HepG2 (cell line): Measurements from ENCODE around the gene NOSIP. TPM values are rescaled to one million over a fixed set of nuclear protein-coding genes. Genes with fewer than 3 reads are reported as not detected.
A peak's percentile ranks its signal among the peaks of the same experiment; 100 is the strongest.

Experiments
- AFF4 ChIP-seq: sonication (generic); formaldehyde crosslinking; IDR thresholded peaks from 2 replicates; pipeline ENCODE4 v1.4.0; 2020; ENCODE audit warnings: missing genetic modification reagents
- CEBPG ChIP-seq: IDR thresholded peaks from 2 replicates; pipeline ENCODE4 v1.6.1; 2016
- CENPT ChIP-seq: sonication (generic); formaldehyde crosslinking; IDR thresholded peaks from 2 replicates; pipeline ENCODE4 v1.8.0; 2022; ENCODE audit warnings: low read depth, mild to moderate bottlenecking, moderate library complexity, missing genetic modification reagents
- DNMT1 ChIP-seq: sonication (generic); formaldehyde crosslinking; IDR thresholded peaks from 2 replicates; pipeline ENCODE4 v1.5.1; 2020; ENCODE audit warnings: mild to moderate bottlenecking, missing genetic modification reagents
- GMEB1 ChIP-seq: sonication (generic); formaldehyde crosslinking; IDR thresholded peaks from 2 replicates; pipeline ENCODE4 v1.5.1; 2020; ENCODE audit warnings: missing genetic modification reagents, mild to moderate bottlenecking, borderline replicate concordance
- GPBP1L1 ChIP-seq: sonication (generic); formaldehyde crosslinking; IDR thresholded peaks from 2 replicates; pipeline ENCODE4 v1.5.0; 2020; ENCODE audit warnings: mild to moderate bottlenecking, missing genetic modification reagents
- HIVEP1 ChIP-seq: sonication (generic); formaldehyde crosslinking; IDR thresholded peaks from 2 replicates; pipeline ENCODE4 v1.4.0; 2020; ENCODE audit warnings: mild to moderate bottlenecking, missing genetic modification reagents
- MYNN ChIP-seq: sonication (generic); formaldehyde crosslinking; IDR thresholded peaks from 2 replicates; pipeline ENCODE4 v1.4.0; 2020; ENCODE audit warnings: mild to moderate bottlenecking, low read depth, missing genetic modification reagents
- NFIC ChIP-seq: IDR thresholded peaks from 2 replicates; pipeline ENCODE4 v1.6.1; 2012; ENCODE audit warnings: mild to moderate bottlenecking, low read length, inconsistent platforms
- PBX2 ChIP-seq: IDR thresholded peaks from 2 replicates; pipeline ENCODE4 v1.6.1; 2016; ENCODE audit warnings: control low read depth
- RFX3 ChIP-seq: IDR thresholded peaks from 2 replicates; pipeline ENCODE4 v1.6.1; 2016; ENCODE audit warnings: missing biosample characterization, missing genetic modification reagents
- SOX13 ChIP-seq, 3 experiments: fragments of 450-650 bp in 1 of 3; sonication (generic) in 1 of 3; formaldehyde crosslinking in 1 of 3; IDR thresholded peaks in 2 of 3; conservative IDR thresholded peaks in 1 of 3; 2 replicates each; pipeline versions ENCODE4 v1.5.0 to v1.6.1; 2016 to 2020; ENCODE audit warnings: antibody characterized with exemption in 1 of 3, mild to moderate bottlenecking in 1 of 3, missing compliant biosample characterization in 1 of 3, missing genetic modification reagents in 1 of 3, moderate library complexity in 1 of 3
- U2AF1 ChIP-seq: fragments of 200-400 bp; formaldehyde crosslinking; optimal IDR thresholded peaks from 2 replicates; pipeline ENCODE3; 2017; ENCODE audit warnings: mild to moderate bottlenecking, low read depth, low read length
- ZMYM3 ChIP-seq: sonication (generic); formaldehyde crosslinking; IDR thresholded peaks from 2 replicates; pipeline ENCODE4 v1.5.1; 2020; ENCODE audit warnings: mild to moderate bottlenecking, missing genetic modification reagents
- ZNF281 ChIP-seq: sonication (generic); formaldehyde crosslinking; IDR thresholded peaks from 2 replicates; pipeline ENCODE4 v1.4.0; 2020; ENCODE audit warnings: missing genetic modification reagents, borderline replicate concordance
- ZNF34 ChIP-seq: sonication (generic); formaldehyde crosslinking; IDR thresholded peaks from 2 replicates; pipeline ENCODE4 v1.4.0; 2020; ENCODE audit warnings: mild to moderate bottlenecking, missing genetic modification reagents, borderline replicate concordance
- ZNF382 ChIP-seq: sonication (generic); formaldehyde crosslinking; IDR thresholded peaks from 2 replicates; pipeline ENCODE4 v1.5.0; 2020; ENCODE audit warnings: missing genetic modification reagents, mild to moderate bottlenecking, borderline replicate concordance
- polyA plus RNA-seq, 8 experiments: library from polyadenylated mRNA; depleted of rRNA in 3 of 8; stranded (reverse) in 7 of 8; unstranded in 1 of 8; fragments of >200 nt; fragmentation: Illumina TruSeq in 4 of 8; extraction: Trizol in 4 of 8; gene quantifications; 2 replicates each; pipeline versions ENCODE4 v1.2.1 to v1.2.3, GENCODE V29; 2011 to 2016; ENCODE audit warnings: low read depth in 4 of 8, missing spikeins in 1 of 8, mixed read lengths in 1 of 8; ENCODE audit not compliant: insufficient read depth in 1 of 8
- total RNA-seq, 5 experiments: library from RNA; depleted of rRNA; stranded (reverse); fragments of >200 nt; fragmentation: Illumina TruSeq; extraction: Trizol; gene quantifications; 2 replicates each; pipeline ENCODE4 v1.2.3, GENCODE V29; 2016; ENCODE audit warnings: low read depth in 1 of 5

The NOSIP gene
- total and polyA plus RNA-seq, 2 of the 13 experiments (the other 11 are each of a cell fraction or from before 2014, with no cell fraction given), result 54.3 to 78.0 TPM

- TF ChIP-seq MYNN (CRISPR knock-in tag), result 0 out of 2 replicates have a peak, but pooled peaks have one; percentile 45
- TF ChIP-seq ZNF382, result no peak
- TF ChIP-seq GMEB1 (CRISPR knock-in tag), result peak; percentile 80
- TF ChIP-seq ZNF281 (CRISPR knock-in tag), result peak; percentile 58; the same call in 1 of the 2 replicates
- TF ChIP-seq HIVEP1 (CRISPR knock-in tag), result no peak
- no peak for TF ChIP-seq SOX13 (IDR thresholded peaks at IDR 0.05)
- peak in 1 of 2 experiments; percentile 59; a peak in 2 of 4 replicates for TF ChIP-seq SOX13 (CRISPR knock-in tag; conservative IDR thresholded peaks at IDR 0.05 in 1 of 2, IDR thresholded peaks at IDR 0.05 in 1 of 2)
- 0 out of 2 replicates have a peak, but pooled peaks have one; percentile 59 for TF ChIP-seq AFF4
- TF ChIP-seq ZMYM3 (CRISPR knock-in tag), result peak; percentile 94
- TF ChIP-seq RFX3, result no peak
- no peak for TF ChIP-seq DNMT1 (CRISPR knock-in tag)
- TF ChIP-seq CENPT (CRISPR knock-in tag), result no peak
- TF ChIP-seq U2AF1, result no peak
- peak; percentile 63 for TF ChIP-seq CEBPG (CRISPR knock-in tag)
- 0 out of 2 replicates have a peak, but pooled peaks have one; percentile 23 for TF ChIP-seq PBX2 (CRISPR knock-in tag)
- TF ChIP-seq NFIC, result peak; percentile 57; the same call in 1 of the 2 replicates
- TF ChIP-seq ZNF34, result peak; percentile 80; the same call in 1 of the 2 replicates
- TF ChIP-seq GPBP1L1 (CRISPR knock-in tag), result no peak
These were observed at the start of gene NOSIP (continued) for GRCh38 chr19:49580264-49581006.
